ENCODE results near the gene GALNTL6. TPM values are rescaled to one million over a fixed set of nuclear protein-coding genes. Genes with fewer than 3 reads are reported as not detected.

GALNTL6 gene
- total and polyA plus RNA-seq, 2 donors (not counting 1 experiment from before 2014, with no cell fraction given): not detected

GRCh38 chr4:172103456-172103855, 290.3 kb downstream of the GALNTL6 start:
- TF ChIP-seq EZH2 (IDR thresholded peaks at IDR 0.05; ENCODE audit: low read length, missing control alignments) (no peak), CTCF (conservative IDR thresholded peaks at IDR 0.05 in 1 of 2, IDR thresholded peaks at IDR 0.05 in 1 of 2; ENCODE audit: low read depth in 1 of 2, low read length in 2 of 2) (no peak)
- no peak overlapping the region for H3K4me2 ChIP-seq (ENCODE audit: extremely low read depth, insufficient read depth, low read length)

DNA sequence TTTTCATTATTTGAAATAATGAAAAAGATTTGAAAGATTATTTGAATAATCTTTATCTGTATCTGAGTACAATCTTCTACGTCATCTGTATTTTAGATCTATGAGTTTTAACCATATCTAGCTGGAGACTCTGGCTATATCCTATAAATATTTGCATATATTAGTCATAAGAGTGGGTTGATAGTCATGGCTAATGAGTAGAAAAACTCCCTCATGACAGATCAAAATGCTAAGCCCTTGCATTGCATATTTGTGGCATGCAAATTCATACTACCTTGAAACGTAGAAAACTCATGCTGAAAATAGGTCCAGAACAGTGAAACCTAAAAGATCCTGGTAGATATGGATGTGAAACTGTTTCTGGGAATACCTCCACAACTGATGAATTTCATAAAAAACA, 291.3 kb downstream of the GALNTL6 start:
- peak in 1 of 2 donors; percentile 67 for DNase-seq (ENCODE audit: low read depth in 2 of 2)
- no peak overlapping the region for H3K9ac ChIP-seq (ENCODE audit: insufficient read depth, low read length)
- no peaks in the 10 kb centered on the region for H3K36me3 ChIP-seq (ENCODE audit: control insufficient read depth, insufficient read depth, low read length)
- H3K27me3 ChIP-seq (ENCODE audit: control insufficient read depth, insufficient read depth, low read length): no peaks in the 10 kb centered on the region
- H3K9me3 ChIP-seq (ENCODE audit: control insufficient read depth, insufficient read depth, low read depth, low read length): no peaks in the 10 kb centered on the region
- no peaks in the 10 kb centered on the region for H3K79me2 ChIP-seq (ENCODE audit: control insufficient read depth, insufficient read depth, low read length)
- no peaks in the 10 kb centered on the region for H3K4me1 ChIP-seq (ENCODE audit: control insufficient read depth, extremely low read depth, insufficient read depth, low read length)
- no peak overlapping the region for H3K27ac ChIP-seq (ENCODE audit: insufficient read depth, low read length)
- no peak overlapping the region for H3K4me2 ChIP-seq (ENCODE audit: extremely low read depth, insufficient read depth, low read length)
- H3K4me3 ChIP-seq (replicated peaks in 1 of 4; ENCODE audit: control extremely low read depth in 1 of 4, insufficient read depth in 1 of 4, low read depth in 3 of 4, low read length in 4 of 4): no peak overlapping the region
- TF ChIP-seq EZH2 (IDR thresholded peaks at IDR 0.05; ENCODE audit: low read length, missing control alignments) (no peak), CTCF (conservative IDR thresholded peaks at IDR 0.05 in 1 of 2, IDR thresholded peaks at IDR 0.05 in 1 of 2; ENCODE audit: low read depth in 1 of 2, low read length in 2 of 2) (no peak)
- H2AFZ ChIP-seq (ENCODE audit: low read length): no peak overlapping the region
- no peaks in the 10 kb centered on the region for H4K20me1 ChIP-seq (ENCODE audit: control insufficient read depth, extremely low read depth, insufficient read depth, low read length)

More at GRCh38 chr4:172103456-172103855, 290.3 kb downstream of the GALNTL6 start:
- H3K4me1 ChIP-seq (ENCODE audit: control insufficient read depth, extremely low read depth, insufficient read depth, low read length): no peaks in the 10 kb centered on the region
- no peaks in the 10 kb centered on the region for H3K36me3 ChIP-seq (ENCODE audit: control insufficient read depth, insufficient read depth, low read length)
- no peaks in the 10 kb centered on the region for H3K9me3 ChIP-seq (ENCODE audit: control insufficient read depth, insufficient read depth, low read depth, low read length)
- H3K27me3 ChIP-seq (ENCODE audit: control insufficient read depth, insufficient read depth, low read length): no peaks in the 10 kb centered on the region
- H3K27ac ChIP-seq (ENCODE audit: insufficient read depth, low read length): no peak overlapping the region
- H4K20me1 ChIP-seq (ENCODE audit: control insufficient read depth, extremely low read depth, insufficient read depth, low read length): no peaks in the 10 kb centered on the region
- no peak overlapping the region for H3K9ac ChIP-seq (ENCODE audit: insufficient read depth, low read length)
- no peak overlapping the region for H2AFZ ChIP-seq (ENCODE audit: low read length)
- no peak for DNase-seq (ENCODE audit: low read depth in 2 of 2)
- no peak overlapping the region for H3K4me3 ChIP-seq (replicated peaks in 1 of 4; ENCODE audit: control extremely low read depth in 1 of 4, insufficient read depth in 1 of 4, low read depth in 3 of 4, low read length in 4 of 4)
- H3K79me2 ChIP-seq (ENCODE audit: control insufficient read depth, insufficient read depth, low read length): no peaks in the 10 kb centered on the region

GRCh38 chr4:172105918-172106317, 292.7 kb downstream of the GALNTL6 start:
- Histone ChIP-seq H3K27ac (ENCODE audit: insufficient read depth, low read length) (no peak overlapping the region), H3K4me1 (ENCODE audit: control insufficient read depth, extremely low read depth, insufficient read depth, low read length) (no peaks in the 10 kb centered on the region), H3K27me3 (ENCODE audit: control insufficient read depth, insufficient read depth, low read length) (no peaks in the 10 kb centered on the region), H4K20me1 (ENCODE audit: control insufficient read depth, extremely low read depth, insufficient read depth, low read length) (no peaks in the 10 kb centered on the region), H3K9ac (ENCODE audit: insufficient read depth, low read length) (no peak overlapping the region), H2AFZ (ENCODE audit: low read length) (no peak overlapping the region), H3K79me2 (ENCODE audit: control insufficient read depth, insufficient read depth, low read length) (no peaks in the 10 kb centered on the region), H3K4me2 (ENCODE audit: extremely low read depth, insufficient read depth, low read length) (no peak overlapping the region), H3K36me3 (ENCODE audit: control insufficient read depth, insufficient read depth, low read length) (no peaks in the 10 kb centered on the region), H3K9me3 (ENCODE audit: control insufficient read depth, insufficient read depth, low read depth, low read length) (no peaks in the 10 kb centered on the region), H3K4me3 (replicated peaks in 1 of 4; ENCODE audit: control extremely low read depth in 1 of 4, insufficient read depth in 1 of 4, low read depth in 3 of 4, low read length in 4 of 4) (no peak overlapping the region)
- no peak for DNase-seq (ENCODE audit: low read depth in 2 of 2)
- no peak for TF ChIP-seq EZH2 (IDR thresholded peaks at IDR 0.05; ENCODE audit: low read length, missing control alignments)
- no peak for TF ChIP-seq CTCF (conservative IDR thresholded peaks at IDR 0.05 in 1 of 2, IDR thresholded peaks at IDR 0.05 in 1 of 2; ENCODE audit: low read depth in 1 of 2, low read length in 2 of 2)
